ENCODE measurements around the gene SMAD5.

GRCh38 chr5:136141561-136141960 is 8.9 kb downstream of the SMAD5 start:
- TF ChIP-seq POLR2A (IDR thresholded peaks at IDR 0.05) (no peak), CTCF (IDR thresholded peaks at IDR 0.05) (no peak)
